Measurements from ENCODE around the gene UCMA. TPM values are rescaled to one million over a fixed set of nuclear protein-coding genes. Genes with fewer than 3 reads are reported as not detected.
"Not testable (repeated sequence)": the region's sequence is repeated elsewhere in the genome, so short reads cannot be mapped to it uniquely, and the experiment has no call there.

The UCMA gene
- total RNA-seq, 6 donors from 2014 or later, result not detected

GRCh38 chr10:13247246-13247645 is 13.1 kb upstream of the UCMA start:
- Histone ChIP-seq H3K4me3 (no peak overlapping the region), H3K36me3 (no peaks in the 10 kb centered on the region), H3K9me3 (no peaks in the 10 kb centered on the region), H3K27ac (no peak overlapping the region), H3K4me1 (no peaks in the 10 kb centered on the region), H3K27me3 (no peaks in the 10 kb centered on the region)
- 81 to 89% methylated on average over 9 of the region's 9 CpGs for WGBS, 2 donors
- DNase-seq (peak in 1 of 2 donors; percentile 43), ATAC-seq (ENCODE audit: low FRiP score in 2 of 2) (no peak)
- no peak for TF ChIP-seq EP300 (IDR thresholded peaks at IDR 0.05)
- TF ChIP-seq POLR2A (IDR thresholded peaks at IDR 0.05), result no peak
- no peak for TF ChIP-seq POLR2AphosphoS5 (IDR thresholded peaks at IDR 0.05)

GRCh38 chr10:13242260-13242659 is 8.1 kb upstream of the UCMA start:
- not testable (repeated sequence) for H3K9me3 ChIP-seq; H3K27me3 ChIP-seq; H3K4me3 ChIP-seq; H3K4me1 ChIP-seq; DNase-seq; H3K36me3 ChIP-seq; H3K27ac ChIP-seq; ATAC-seq (ENCODE audit: low FRiP score in 2 of 2)
- 91 to 93% methylated on average over 5 of the region's 5 CpGs for WGBS, 2 donors

DNA sequence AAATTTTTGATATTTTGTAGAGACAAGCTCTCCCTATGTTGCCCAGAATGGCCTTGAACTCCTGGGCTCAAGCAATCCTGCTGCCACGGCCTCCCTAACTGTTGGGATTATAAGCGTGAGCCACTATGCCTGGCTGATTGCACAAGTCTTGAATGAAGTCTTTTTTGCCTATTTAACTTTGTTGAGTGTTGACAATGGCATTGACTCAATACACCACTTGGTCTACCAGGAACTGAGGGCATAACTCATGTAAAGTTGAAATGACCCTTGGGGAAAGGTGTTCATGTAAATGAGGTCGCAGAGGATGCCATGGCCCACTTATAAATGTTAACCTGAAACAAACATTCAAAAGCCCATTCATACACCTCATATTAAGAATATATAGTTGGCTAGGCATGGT is 7.4 kb upstream of the UCMA start:
- DNase-seq, result peak in 1 of 2 donors; percentile 53
- Histone ChIP-seq H3K36me3 (no peaks in the 10 kb centered on the region), H3K4me1 (no peaks in the 10 kb centered on the region), H3K27me3 (no peaks in the 10 kb centered on the region), H3K4me3 (no peak overlapping the region), H3K9me3 (no peaks in the 10 kb centered on the region), H3K27ac (no peak overlapping the region)
- TF ChIP-seq EP300 (IDR thresholded peaks at IDR 0.05) (peak in 1 of 4 donors; percentile 79), POLR2A (IDR thresholded peaks at IDR 0.05) (no peak), POLR2AphosphoS5 (IDR thresholded peaks at IDR 0.05) (no peak)
- TF ChIP-seq, protein P1, sequence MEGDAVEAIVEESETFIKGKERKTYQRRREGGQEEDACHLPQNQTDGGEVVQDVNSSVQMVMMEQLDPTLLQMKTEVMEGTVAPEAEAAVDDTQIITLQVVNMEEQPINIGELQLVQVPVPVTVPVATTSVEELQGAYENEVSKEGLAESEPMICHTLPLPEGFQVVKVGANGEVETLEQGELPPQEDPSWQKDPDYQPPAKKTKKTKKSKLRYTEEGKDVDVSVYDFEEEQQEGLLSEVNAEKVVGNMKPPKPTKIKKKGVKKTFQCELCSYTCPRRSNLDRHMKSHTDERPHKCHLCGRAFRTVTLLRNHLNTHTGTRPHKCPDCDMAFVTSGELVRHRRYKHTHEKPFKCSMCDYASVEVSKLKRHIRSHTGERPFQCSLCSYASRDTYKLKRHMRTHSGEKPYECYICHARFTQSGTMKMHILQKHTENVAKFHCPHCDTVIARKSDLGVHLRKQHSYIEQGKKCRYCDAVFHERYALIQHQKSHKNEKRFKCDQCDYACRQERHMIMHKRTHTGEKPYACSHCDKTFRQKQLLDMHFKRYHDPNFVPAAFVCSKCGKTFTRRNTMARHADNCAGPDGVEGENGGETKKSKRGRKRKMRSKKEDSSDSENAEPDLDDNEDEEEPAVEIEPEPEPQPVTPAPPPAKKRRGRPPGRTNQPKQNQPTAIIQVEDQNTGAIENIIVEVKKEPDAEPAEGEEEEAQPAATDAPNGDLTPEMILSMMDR (IDR thresholded peaks at IDR 0.05), result no peak
- peak in 1 of 2 donors; percentile 56 for ATAC-seq (ENCODE audit: low FRiP score in 2 of 2)
- WGBS, 2 donors, result 75 to 78% methylated on average over 3 of the region's 3 CpGs

- Histone ChIP-seq H3K9me3 (no peaks in the 10 kb centered on the region), H3K4me3 (no peak overlapping the region), H3K4me1 (no peaks in the 10 kb centered on the region), H3K36me3 (no peaks in the 10 kb centered on the region), H3K27ac (no peak overlapping the region), H3K27me3 (no peaks in the 10 kb centered on the region)
- TF ChIP-seq POLR2A (IDR thresholded peaks at IDR 0.05) (no peak), POLR2AphosphoS5 (IDR thresholded peaks at IDR 0.05) (no peak), EP300 (IDR thresholded peaks at IDR 0.05) (no peak)
- TF ChIP-seq, protein P1 (IDR thresholded peaks at IDR 0.05), result no peak
- DNase-seq (no peak), ATAC-seq (ENCODE audit: low FRiP score in 2 of 2) (no peak)
- WGBS, 2 donors, result 81 to 88% methylated on average over 7 of the region's 7 CpGs
These were observed 5.7 kb upstream of the UCMA start for GRCh38 chr10:13239923-13240322.

DNA sequence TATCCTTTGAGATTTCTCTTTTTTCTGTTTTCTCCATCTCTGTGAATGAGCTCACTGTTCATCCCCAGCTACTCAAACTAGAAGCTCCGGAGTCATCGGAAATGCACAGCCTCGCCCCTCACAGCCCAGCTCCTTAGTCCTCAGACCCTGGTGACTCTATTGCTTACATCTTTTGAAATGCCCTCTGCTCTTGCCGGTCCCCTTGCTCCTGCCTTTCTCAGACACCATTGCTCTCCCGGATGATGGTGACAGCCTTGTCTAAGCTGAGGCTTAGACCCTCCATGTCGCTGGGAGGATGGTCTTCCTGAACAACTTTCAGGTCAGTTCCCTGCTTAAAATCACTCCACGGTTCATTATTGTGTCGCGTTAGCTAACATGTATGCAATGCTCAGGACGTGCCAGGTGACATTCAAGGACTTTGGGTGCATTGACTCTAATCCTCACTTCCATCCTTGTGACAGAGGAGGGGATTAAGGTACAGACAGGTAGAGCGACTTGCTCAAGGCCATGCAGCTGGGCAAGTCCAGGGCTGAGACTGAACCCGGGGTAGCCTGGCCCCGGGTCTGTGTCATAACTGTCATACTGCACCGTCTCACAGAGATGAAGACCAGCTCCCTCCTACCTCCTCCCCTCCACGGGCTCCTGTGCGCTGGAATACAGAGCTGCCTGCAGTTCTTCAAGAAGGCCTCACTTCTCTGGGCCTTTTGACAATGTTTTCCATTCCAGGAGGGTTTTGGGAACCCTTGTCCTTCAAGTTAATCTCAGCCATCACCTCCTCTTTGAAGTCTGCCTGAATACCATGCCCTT is 4.3 kb upstream of the UCMA start:
- ATAC-seq (ENCODE audit: low FRiP score in 2 of 2), result no peak
- Histone ChIP-seq H3K36me3 (no peaks in the 10 kb centered on the region), H3K27ac (no peak overlapping the region), H3K4me1 (no peaks in the 10 kb centered on the region), H3K4me3 (no peak overlapping the region), H3K9me3 (no peaks in the 10 kb centered on the region), H3K27me3 (no peaks in the 10 kb centered on the region)
- TF ChIP-seq, protein P1 (IDR thresholded peaks at IDR 0.05), result no peak
- TF ChIP-seq POLR2A (IDR thresholded peaks at IDR 0.05) (no peak), EP300 (IDR thresholded peaks at IDR 0.05) (no peak), POLR2AphosphoS5 (IDR thresholded peaks at IDR 0.05) (no peak)
- 76 to 85% methylated on average over 12 to 16 of the region's 16 CpGs for WGBS, 2 donors
- no peak for DNase-seq

- Histone ChIP-seq H3K27ac (no peak overlapping the region), H3K9me3 (no peaks in the 10 kb centered on the region), H3K36me3 (no peaks in the 10 kb centered on the region), H3K4me3 (no peak overlapping the region), H3K4me1 (no peaks in the 10 kb centered on the region), H3K27me3 (no peaks in the 10 kb centered on the region)
- TF ChIP-seq, protein P1 (IDR thresholded peaks at IDR 0.05), result no peak
- no peak for TF ChIP-seq POLR2AphosphoS5 (IDR thresholded peaks at IDR 0.05)
- no peak for TF ChIP-seq POLR2A (IDR thresholded peaks at IDR 0.05)
- no peak for TF ChIP-seq EP300 (IDR thresholded peaks at IDR 0.05)
- ATAC-seq (ENCODE audit: low FRiP score in 2 of 2) (no peak), DNase-seq (no peak)
- 80 to 85% methylated on average over 8 of the region's 8 CpGs for WGBS, 2 donors
These were observed 2.5 kb upstream of the UCMA start for GRCh38 chr10:13236638-13237037.

GRCh38 chr10:13234736-13235135 is 562 bp upstream of the UCMA start:
- not testable (repeated sequence) for DNase-seq; ATAC-seq (ENCODE audit: low FRiP score in 2 of 2)
- WGBS, 2 donors, result 81 to 92% methylated on average over 12 to 13 of the region's 13 CpGs

More at GRCh38 chr10:13234736-13235135, 562 bp upstream of the UCMA start:
- H3K4me1 ChIP-seq, H3K27me3 ChIP-seq, H3K27ac ChIP-seq, H3K4me3 ChIP-seq, H3K9me3 ChIP-seq, H3K36me3 ChIP-seq: not testable (repeated sequence)

Measured in upper lobe of left lung (tissue), 6 donors.